ENCODE data around the gene MIP. TPM values are rescaled to one million over a fixed set of nuclear protein-coding genes. Genes with fewer than 3 reads are reported as not detected.

The MIP gene
- total and polyA plus RNA-seq, 2 of the 13 experiments (the other 11 are each of a cell fraction or from before 2014, with no cell fraction given) = not detected

- no peak for TF ChIP-seq FOXK2 (IDR thresholded peaks at IDR 0.05)
- TF ChIP-seq ZNF292 (CRISPR knock-in tag; IDR thresholded peaks at IDR 0.05; ENCODE audit: borderline replicate concordance, low read depth) = no peak
- no peak for TF ChIP-seq POLR2AphosphoS2 (IDR thresholded peaks at IDR 0.05; ENCODE audit: low read depth, low read length)
- TF ChIP-seq PHF20 (CRISPR knock-in tag; IDR thresholded peaks at IDR 0.05) = peak; percentile 67; the same call in 1 of the 2 replicates
- TF ChIP-seq ZBTB10 (CRISPR knock-in tag; IDR thresholded peaks at IDR 0.05; ENCODE audit: borderline replicate concordance) = peak; percentile 75; the same call in 1 of the 2 replicates
- no peak for TF ChIP-seq ZBTB20 (CRISPR knock-in tag; IDR thresholded peaks at IDR 0.05; ENCODE audit: borderline replicate concordance, low read depth)
- no peak for TF ChIP-seq HNRNPH1 (optimal IDR thresholded peaks at IDR 0.05; ENCODE audit: low read depth, low read length)
- peak; percentile 63 for TF ChIP-seq MED1 (CRISPR knock-in tag; IDR thresholded peaks at IDR 0.05)
- no peak; the same call in 1 of the 2 replicates for TF ChIP-seq ZNF12 (CRISPR knock-in tag; IDR thresholded peaks at IDR 0.05)
- no peak for TF ChIP-seq PRDM4 (CRISPR knock-in tag; IDR thresholded peaks at IDR 0.05; ENCODE audit: borderline replicate concordance)
- no peak for TF ChIP-seq ZNF644 (CRISPR knock-in tag; IDR thresholded peaks at IDR 0.05; ENCODE audit: low read depth)
- TF ChIP-seq GLI4 (CRISPR knock-in tag; IDR thresholded peaks at IDR 0.05; ENCODE audit: borderline replicate concordance) = 0 out of 2 replicates have a peak, but pooled peaks have one; percentile 79
- no peak for TF ChIP-seq HMGA1 (CRISPR knock-in tag; conservative IDR thresholded peaks at IDR 0.05)
- 0 out of 2 replicates have a peak, but pooled peaks have one; percentile 42 for TF ChIP-seq NCOA2 (CRISPR knock-in tag; IDR thresholded peaks at IDR 0.05)
- TF ChIP-seq KAT2B (IDR thresholded peaks at IDR 0.05; ENCODE audit: borderline replicate concordance, low read depth, low read length) = no peak
- no peak for TF ChIP-seq TGIF2 (CRISPR knock-in tag; IDR thresholded peaks at IDR 0.05)
- 0 out of 2 replicates have a peak, but pooled peaks have one; percentile 13 for TF ChIP-seq SOX13 (IDR thresholded peaks at IDR 0.05)
- TF ChIP-seq SOX13 (CRISPR knock-in tag; conservative IDR thresholded peaks at IDR 0.05 in 1 of 2, IDR thresholded peaks at IDR 0.05 in 1 of 2) = 0 out of 4 replicates have a peak, but pooled peaks of 1 of the 2 experiments have one; percentile 17
- TF ChIP-seq ZNF703 (CRISPR knock-in tag; IDR thresholded peaks at IDR 0.05; ENCODE audit: borderline replicate concordance) = no peak
- TF ChIP-seq ZNF367 (CRISPR knock-in tag; IDR thresholded peaks at IDR 0.05; ENCODE audit: borderline replicate concordance) = 0 out of 2 replicates have a peak, but pooled peaks have one; percentile 26
- 0 out of 2 replicates have a peak, but pooled peaks have one; percentile 36 for TF ChIP-seq ZNF557 (CRISPR knock-in tag; IDR thresholded peaks at IDR 0.05)
- peak; percentile 77; the same call in 1 of the 2 replicates for TF ChIP-seq NRL (CRISPR knock-in tag; IDR thresholded peaks at IDR 0.05; ENCODE audit: borderline replicate concordance)
- TF ChIP-seq ZFYVE20 (CRISPR knock-in tag; IDR thresholded peaks at IDR 0.05; ENCODE audit: borderline replicate concordance, low read depth) = no peak
- peak; percentile 92 for TF ChIP-seq ZNF605 (CRISPR knock-in tag; IDR thresholded peaks at IDR 0.05)
- TF ChIP-seq ZNF816 (CRISPR knock-in tag; IDR thresholded peaks at IDR 0.05; ENCODE audit: borderline replicate concordance) = 0 out of 2 replicates have a peak, but pooled peaks have one; percentile 57
Observed at GRCh38 chr12:56448860-56449621, 5.4 kb downstream of the MIP start, which contains the start of gene TIMELESS (continued).

Data from HepG2 (cell line).